Activated CD4-positive, alpha-beta T cell treated with anti-CD3 and anti-CD28 coated beads, Interleukin-2, amount 10 ng/mL, durations not matched to agents 24 days and 14 days (primary cell): ENCODE data around the gene RPL13A. TPM values are rescaled to one million over a fixed set of nuclear protein-coding genes. Genes with fewer than 3 reads are reported as not detected.

Experiments
- total RNA-seq: library from RNA; stranded (reverse); gene quantifications from 2 replicates; pipeline ENCODE4 v1.2.3, GENCODE V29; 2022

RPL13A gene
- total RNA-seq, 1 donor from 2014 or later: 3,032 TPM

Other genes starting within 250 kb of the RPL13A start
- gene SLC6A16, start 162.4 kb upstream of the RPL13A start, total RNA-seq: 0.69 and 1.3 TPM in 2 replicates
- 131 and 134 TPM in 2 replicates for gene CD37, start 152.2 kb upstream of the RPL13A start, total RNA-seq
- gene TEAD2, start 125.2 kb upstream of the RPL13A start, total RNA-seq: not detected in 2 replicates
- not detected in 2 replicates for gene DKKL1, start 123.7 kb upstream of the RPL13A start, total RNA-seq
- 0.24 TPM in 1 of 2 replicates, not detected in the other for gene KASH5, start 99.4 kb upstream of the RPL13A start, total RNA-seq
- not detected in 2 replicates for gene PTH2, start 64.2 kb upstream of the RPL13A start, total RNA-seq
- gene GFY, start 62.2 kb upstream of the RPL13A start, total RNA-seq: not detected in 2 replicates
- gene SLC17A7, start 46.1 kb upstream of the RPL13A start, total RNA-seq: 0.12 and 0.54 TPM in 2 replicates
- 134 and 135 TPM in 2 replicates for gene PIH1D1, start 35.8 kb upstream of the RPL13A start, total RNA-seq
- gene ALDH16A1, start 34.4 kb upstream of the RPL13A start, total RNA-seq: 27.2 and 28.4 TPM in 2 replicates
- gene FLT3LG, start 13.4 kb upstream of the RPL13A start, total RNA-seq: 51.8 and 57.6 TPM in 2 replicates
- gene RPS11, start 8.8 kb downstream of the RPL13A start, total RNA-seq: 2,059 and 2,078 TPM in 2 replicates
- gene FCGRT, start 25.1 kb downstream of the RPL13A start, total RNA-seq: 0.99 and 1.1 TPM in 2 replicates
- 2.0 and 4.3 TPM in 2 replicates for gene RCN3, start 40.4 kb downstream of the RPL13A start, total RNA-seq
- gene NOSIP, start 92.9 kb downstream of the RPL13A start, total RNA-seq: 66.1 and 68.5 TPM in 2 replicates
- 0.56 and 1.0 TPM in 2 replicates for gene PRRG2, start 93.7 kb downstream of the RPL13A start, total RNA-seq
- gene PRR12, start 103.6 kb downstream of the RPL13A start, total RNA-seq: 31.1 and 32.7 TPM in 2 replicates
- 4.1 and 5.0 TPM in 2 replicates for gene RRAS, start 152.5 kb downstream of the RPL13A start, total RNA-seq
- gene SCAF1, start 154.6 kb downstream of the RPL13A start, total RNA-seq: 75.0 and 84.9 TPM in 2 replicates
- gene IRF3, start 178.2 kb downstream of the RPL13A start, total RNA-seq: 146 and 151 TPM in 2 replicates
- 69.3 and 72.0 TPM in 2 replicates for gene BCL2L12, start 178.3 kb downstream of the RPL13A start, total RNA-seq
- 510 and 512 TPM in 2 replicates for gene PRMT1, start 189.7 kb downstream of the RPL13A start, total RNA-seq
- gene ADM5, start 202.0 kb downstream of the RPL13A start, total RNA-seq: 8.4 and 8.6 TPM in 2 replicates
- 3.4 and 3.6 TPM in 2 replicates for gene CPT1C, start 203.5 kb downstream of the RPL13A start, total RNA-seq